Mucosa of rectum (tissue), 2 donors: ENCODE data around the gene SNRNP48.

ENCODE experiments used
- H3K27ac ChIP-seq, 2 donors: one replicate each; pipeline ENCODE4 v1.7.0; 2013; ENCODE audit warnings: inconsistent platforms in 2 of 2, low read depth in 2 of 2, low read length in 2 of 2
- H3K27me3 ChIP-seq, 2 donors: one replicate each; pipeline ENCODE4 v1.7.0; 2013; ENCODE audit warnings: low read length in 2 of 2; ENCODE audit not compliant: control insufficient read depth in 2 of 2, insufficient read depth in 2 of 2
- H3K36me3 ChIP-seq, 2 donors: one replicate each; pipeline ENCODE4 v1.7.0; 2013; ENCODE audit warnings: low read length in 2 of 2; ENCODE audit not compliant: control insufficient read depth in 2 of 2, insufficient read depth in 2 of 2
- H3K4me1 ChIP-seq, 2 donors: one replicate each; pipeline ENCODE4 v1.7.0; 2013; ENCODE audit warnings: low read length in 2 of 2, mild to moderate bottlenecking in 1 of 2; ENCODE audit not compliant: control insufficient read depth in 2 of 2, insufficient read depth in 2 of 2
- H3K4me3 ChIP-seq, 2 donors: one replicate each; pipeline ENCODE4 v1.7.0; 2013; ENCODE audit warnings: low read length in 2 of 2
- H3K9ac ChIP-seq, 2 donors: one replicate each; pipeline ENCODE4 v1.7.0; 2013; ENCODE audit warnings: low read length in 2 of 2, low read depth in 1 of 2, mild to moderate bottlenecking in 1 of 2
- H3K9me3 ChIP-seq, 2 donors: one replicate each; pipeline ENCODE4 v1.7.0; 2013; ENCODE audit warnings: low read length in 2 of 2; ENCODE audit not compliant: control insufficient read depth in 2 of 2
- donor health status: healthy.
- donor health status: Normal muscosa, but diverticular disease.

Gene SNRNP48

GRCh38 chr6:7574500-7574899, 15.5 kb upstream of the SNRNP48 start:
- H3K4me1 ChIP-seq, result no peaks in the 10 kb centered on the region
- H3K9ac ChIP-seq, result no peak overlapping the region
- H3K27me3 ChIP-seq, result no peaks in the 10 kb centered on the region
- no peaks in the 10 kb centered on the region for H3K9me3 ChIP-seq
- peaks cover 66 to 86% of the 10 kb centered on the region in 2 donors for H3K36me3 ChIP-seq
- H3K27ac ChIP-seq, result no peak overlapping the region
- H3K4me3 ChIP-seq, result no peak overlapping the region

DNA sequence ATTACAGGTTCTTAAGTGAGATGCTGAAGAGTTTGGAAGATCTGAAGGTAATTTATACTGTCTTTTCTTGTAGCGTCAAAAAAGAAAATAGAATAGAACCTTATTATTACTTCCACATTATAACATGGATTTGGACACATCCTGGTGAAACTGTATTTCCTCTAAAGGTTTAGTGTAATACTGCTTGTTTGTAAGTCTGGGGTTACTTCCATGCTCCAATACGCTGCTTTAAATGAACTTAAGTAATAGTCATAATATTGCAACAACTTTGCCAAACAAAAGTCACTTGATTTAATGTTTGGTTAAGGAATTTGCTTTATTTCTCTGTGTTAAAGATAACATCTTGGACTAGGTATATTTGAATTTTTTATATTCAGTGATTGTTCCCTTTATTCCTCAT, 11.5 kb upstream of the SNRNP48 start:
- Histone ChIP-seq H3K9ac (no peak overlapping the region), H3K36me3 (peaks cover 75 to 84% of the 10 kb centered on the region in 2 donors), H3K27me3 (no peaks in the 10 kb centered on the region), H3K4me3 (no peak overlapping the region), H3K27ac (no peak overlapping the region), H3K9me3 (no peaks in the 10 kb centered on the region), H3K4me1 (no peaks in the 10 kb centered on the region)

- Histone ChIP-seq H3K4me1 (no peaks in the 10 kb centered on the region), H3K36me3 (peaks cover 79 to 84% of the 10 kb centered on the region in 2 donors), H3K4me3 (no peak overlapping the region), H3K27ac (no peak overlapping the region), H3K27me3 (no peaks in the 10 kb centered on the region), H3K9me3 (no peaks in the 10 kb centered on the region), H3K9ac (no peak overlapping the region)
Observed at GRCh38 chr6:7578931-7579330, 11.1 kb upstream of the SNRNP48 start.

DNA sequence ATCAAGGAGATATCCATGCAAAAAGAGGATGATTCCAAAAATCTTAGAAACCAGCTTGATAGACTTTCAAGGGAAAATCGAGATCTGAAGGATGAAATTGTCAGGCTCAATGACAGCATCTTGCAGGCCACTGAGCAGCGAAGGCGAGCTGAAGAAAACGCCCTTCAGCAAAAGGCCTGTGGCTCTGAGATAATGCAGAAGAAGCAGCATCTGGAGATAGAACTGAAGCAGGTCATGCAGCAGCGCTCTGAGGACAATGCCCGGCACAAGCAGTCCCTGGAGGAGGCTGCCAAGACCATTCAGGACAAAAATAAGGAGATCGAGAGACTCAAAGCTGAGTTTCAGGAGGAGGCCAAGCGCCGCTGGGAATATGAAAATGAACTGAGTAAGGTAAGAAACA, 10.1 kb upstream of the SNRNP48 start:
- Histone ChIP-seq H3K9ac (no peak overlapping the region), H3K36me3 (peaks cover 77 to 84% of the 10 kb centered on the region in 2 donors), H3K27me3 (no peaks in the 10 kb centered on the region), H3K27ac (no peak overlapping the region), H3K4me1 (no peaks in the 10 kb centered on the region), H3K9me3 (no peaks in the 10 kb centered on the region), H3K4me3 (no peak overlapping the region)

DNA sequence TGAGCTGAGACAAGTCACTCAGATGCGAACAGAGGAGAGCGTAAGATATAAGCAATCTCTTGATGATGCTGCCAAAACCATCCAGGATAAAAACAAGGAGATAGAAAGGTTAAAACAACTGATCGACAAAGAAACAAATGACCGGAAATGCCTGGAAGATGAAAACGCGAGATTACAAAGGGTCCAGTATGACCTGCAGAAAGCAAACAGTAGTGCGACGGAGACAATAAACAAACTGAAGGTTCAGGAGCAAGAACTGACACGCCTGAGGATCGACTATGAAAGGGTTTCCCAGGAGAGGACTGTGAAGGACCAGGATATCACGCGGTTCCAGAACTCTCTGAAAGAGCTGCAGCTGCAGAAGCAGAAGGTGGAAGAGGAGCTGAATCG, 9.5 kb upstream of the SNRNP48 start:
- no peaks in the 10 kb centered on the region for H3K9me3 ChIP-seq
- H3K9ac ChIP-seq, result no peak overlapping the region
- H3K27me3 ChIP-seq, result no peaks in the 10 kb centered on the region
- H3K4me1 ChIP-seq, result no peaks in the 10 kb centered on the region
- H3K27ac ChIP-seq, result no peak overlapping the region
- peaks cover 78 to 80% of the 10 kb centered on the region in 2 donors for H3K36me3 ChIP-seq
- no peak overlapping the region for H3K4me3 ChIP-seq

DNA sequence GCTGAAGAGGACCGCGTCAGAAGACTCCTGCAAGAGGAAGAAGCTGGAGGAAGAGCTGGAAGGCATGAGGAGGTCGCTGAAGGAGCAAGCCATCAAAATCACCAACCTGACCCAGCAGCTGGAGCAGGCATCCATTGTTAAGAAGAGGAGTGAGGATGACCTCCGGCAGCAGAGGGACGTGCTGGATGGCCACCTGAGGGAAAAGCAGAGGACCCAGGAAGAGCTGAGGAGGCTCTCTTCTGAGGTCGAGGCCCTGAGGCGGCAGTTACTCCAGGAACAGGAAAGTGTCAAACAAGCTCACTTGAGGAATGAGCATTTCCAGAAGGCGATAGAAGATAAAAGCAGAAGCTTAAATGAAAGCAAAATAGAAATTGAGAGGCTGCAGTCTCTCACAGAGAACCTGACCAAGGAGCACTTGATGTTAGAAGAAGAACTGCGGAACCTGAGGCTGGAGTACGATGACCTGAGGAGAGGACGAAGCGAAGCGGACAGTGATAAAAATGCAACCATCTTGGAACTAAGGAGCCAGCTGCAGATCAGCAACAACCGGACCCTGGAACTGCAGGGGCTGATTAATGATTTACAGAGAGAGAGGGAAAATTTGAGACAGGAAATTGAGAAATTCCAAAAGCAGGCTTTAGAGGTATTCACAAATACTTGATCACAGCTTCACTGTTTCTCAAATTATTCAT, 8.9 kb upstream of the SNRNP48 start:
- Histone ChIP-seq H3K36me3 (peaks cover 74% of the 10 kb centered on the region in 2 donors), H3K27me3 (no peaks in the 10 kb centered on the region), H3K9ac (no peak overlapping the region), H3K27ac (no peak overlapping the region), H3K4me1 (no peaks in the 10 kb centered on the region), H3K9me3 (no peaks in the 10 kb centered on the region), H3K4me3 (no peak overlapping the region)

GRCh38 chr6:7585287-7585930, 4.6 kb upstream of the SNRNP48 start:
- peaks cover 17 to 18% of the 10 kb centered on the region in 2 donors for H3K4me1 ChIP-seq
- H3K9me3 ChIP-seq, result no peaks in the 10 kb centered on the region
- H3K36me3 ChIP-seq, result peaks cover 35 to 44% of the 10 kb centered on the region in 2 donors
- H3K27ac ChIP-seq, result no peak overlapping the region
- no peaks in the 10 kb centered on the region for H3K27me3 ChIP-seq
- H3K9ac ChIP-seq, result no peak overlapping the region
- H3K4me3 ChIP-seq, result no peak overlapping the region

DNA sequence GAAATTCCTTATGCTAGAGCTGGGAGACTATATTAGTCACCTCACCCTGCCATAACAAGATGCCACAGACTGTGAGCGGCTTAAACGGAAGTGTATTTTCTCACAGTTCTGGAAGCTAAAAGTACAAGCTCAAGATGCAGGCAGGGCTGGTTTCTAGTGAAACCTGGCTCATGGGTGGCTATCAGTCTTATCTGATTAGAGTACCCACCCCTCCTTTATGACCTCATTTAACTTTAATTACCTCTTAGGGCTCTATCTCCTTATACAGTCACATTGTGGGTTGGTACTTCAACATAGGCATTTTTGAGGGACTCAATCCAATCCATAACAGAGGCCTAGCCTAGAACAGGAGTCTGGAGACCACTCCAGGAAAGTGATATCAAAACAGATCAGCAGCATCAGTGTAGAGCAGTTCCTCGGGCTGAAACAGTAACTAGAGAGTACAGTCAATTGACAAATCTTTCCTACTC, 2.3 kb upstream of the SNRNP48 start:
- peaks cover 21 to 26% of the 10 kb centered on the region in 2 donors for H3K36me3 ChIP-seq
- peak overlapping the region; percentile 85 to 89 for H3K27ac ChIP-seq
- H3K27me3 ChIP-seq, result no peaks in the 10 kb centered on the region
- H3K4me1 ChIP-seq, result peaks cover 21 to 31% of the 10 kb centered on the region in 2 donors
- peak overlapping the region in 1 of 2 donors; percentile 20 for H3K9ac ChIP-seq
- H3K4me3 ChIP-seq, result no peak overlapping the region
- no peaks in the 10 kb centered on the region for H3K9me3 ChIP-seq

DNA sequence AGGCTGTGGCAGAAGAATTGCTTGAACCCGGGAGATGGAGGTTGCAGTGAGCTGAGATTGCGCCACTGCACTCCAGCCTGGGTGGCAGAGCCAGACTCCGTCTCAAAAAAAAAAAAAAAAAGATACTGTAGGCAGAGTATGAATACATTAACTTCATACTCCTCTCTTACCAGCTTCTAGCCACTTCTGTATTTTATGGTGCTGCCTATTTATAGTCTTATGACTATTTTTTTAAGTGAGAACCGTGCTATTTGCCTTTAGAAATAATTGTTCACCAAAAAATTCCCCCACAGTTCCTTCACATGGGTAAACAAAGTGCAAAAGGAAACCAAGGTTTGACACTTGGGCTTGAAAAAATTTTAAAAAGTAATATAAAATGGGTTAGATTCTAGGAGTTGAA, 1.5 kb upstream of the SNRNP48 start:
- H3K4me1 ChIP-seq, result peaks cover 21 to 31% of the 10 kb centered on the region in 2 donors
- H3K4me3 ChIP-seq, result no peak overlapping the region
- no peaks in the 10 kb centered on the region for H3K9me3 ChIP-seq
- no peak overlapping the region for H3K27ac ChIP-seq
- H3K27me3 ChIP-seq, result no peaks in the 10 kb centered on the region
- peaks cover 14 to 18% of the 10 kb centered on the region in 2 donors for H3K36me3 ChIP-seq
- no peak overlapping the region for H3K9ac ChIP-seq

DNA sequence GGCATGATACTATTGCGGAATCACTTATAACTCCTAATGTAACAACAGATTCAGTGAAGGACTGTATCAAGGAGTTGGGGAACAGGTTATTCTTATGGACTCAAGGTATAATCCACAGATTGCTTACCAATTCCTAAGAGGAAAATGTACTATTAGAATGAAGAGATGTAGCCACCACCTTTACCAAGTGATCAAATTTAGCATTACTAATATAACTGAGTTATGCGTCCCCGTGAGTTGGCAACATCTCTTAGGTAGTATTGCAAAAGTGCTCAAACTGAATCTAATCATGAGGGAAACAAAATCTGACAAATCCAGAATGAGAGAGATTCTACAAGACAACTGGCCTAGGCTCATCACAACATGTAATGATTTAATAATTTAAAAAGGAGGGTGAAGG, 777 bp upstream of the SNRNP48 start:
- H3K27ac ChIP-seq, result peak overlapping the region in 1 of 2 donors; percentile 70

More for the DNA sequence above, 777 bp upstream of the SNRNP48 start:
- Histone ChIP-seq H3K9me3 (no peaks in the 10 kb centered on the region), H3K4me1 (peaks cover 21 to 31% of the 10 kb centered on the region in 2 donors), H3K36me3 (peaks cover 7 to 12% of the 10 kb centered on the region in 2 donors), H3K4me3 (peak overlapping the region in 1 of 2 donors; percentile 87), H3K27me3 (no peaks in the 10 kb centered on the region), H3K9ac (no peak overlapping the region)
